Testis (tissue), 3 donors: ENCODE data around the gene ACSM5. TPM values are rescaled to one million over a fixed set of nuclear protein-coding genes. Genes with fewer than 3 reads are reported as not detected.

Experiments
- DNase-seq: peaks from one replicate; pipeline ENCODE4 v3.0.0-alpha.2; 2019
- H3K27ac ChIP-seq, 2 donors: fragments of 200-600 bp; sonication (generic); one replicate each; pipeline ENCODE4 v1.5.1; 2019
- H3K27me3 ChIP-seq: fragments of 200-600 bp; sonication (generic); one replicate; pipeline ENCODE4 v1.5.1; 2019
- H3K36me3 ChIP-seq: fragments of 200-600 bp; sonication (generic); one replicate; pipeline ENCODE4 v1.5.1; 2017; ENCODE audit warnings: low read depth; ENCODE audit errors: missing control alignments
- H3K4me1 ChIP-seq: fragments of 200-600 bp; sonication (generic); one replicate; pipeline ENCODE4 v1.5.1; 2019
- H3K4me3 ChIP-seq, 2 donors: fragments of 200-600 bp; sonication (generic); one replicate each; pipeline ENCODE4 v1.5.1; 2017 to 2019
- H3K9me3 ChIP-seq: fragments of 200-600 bp; sonication (generic); one replicate; pipeline ENCODE4 v1.5.1; 2017
- POLR2A ChIP-seq: fragments of 450-650 bp; IDR thresholded peaks from one replicate; pipeline ENCODE4 v1.6.1; 2017; ENCODE audit warnings: antibody characterized with exemption, mild to moderate bottlenecking, moderate library complexity
- WGBS, 2 donors: methylation state at CpG; one replicate each; pipeline ENCODE4 v1.1.5; 2018; 5-methylcytosine and 5-hydroxymethylcytosine counted together
- intact Hi-C: fragments of 100-400 bp; cut with DNase I; formaldehyde crosslinking; loops from one replicate; pipeline ENCODE4 v1.15.1; 2023; ENCODE audit warnings: low total_unique reads
- polyA plus RNA-seq: library from polyadenylated mRNA; stranded (reverse); fragments of 350-450 nt; fragmentation: Illumina TruSeq; extraction: RNeasy Lipid Tissue Mini Kit (QIAGEN cat#74804); gene quantifications from one replicate; pipeline ENCODE4 v1.2.3, GENCODE V29; 2014; ENCODE audit warnings: low read depth, low replicate concordance; ENCODE audit not compliant: insufficient read depth
- total RNA-seq, 2 donors: library from RNA; depleted of rRNA; stranded (reverse); fragments of >200 nt; gene quantifications; one replicate each; pipeline ENCODE4 v1.2.3, GENCODE V29; 2016
- TF ChIP-seq, protein P1 (sequence below), 3 experiments: fragments of 450-650 bp in 2 of 3; fragments of 200-600 bp in 1 of 3; sonication (generic) in 1 of 3; IDR thresholded peaks; one replicate each; pipeline ENCODE4 v1.5.1; 2016 to 2019; ENCODE audit warnings: antibody characterized with exemption in 3 of 3, mild to moderate bottlenecking in 2 of 3, moderate library complexity in 1 of 3

Gene ACSM5
- total and polyA plus RNA-seq, 3 donors from 2014 or later, result 2.4 to 5.6 (median 5.3) TPM

DNA sequence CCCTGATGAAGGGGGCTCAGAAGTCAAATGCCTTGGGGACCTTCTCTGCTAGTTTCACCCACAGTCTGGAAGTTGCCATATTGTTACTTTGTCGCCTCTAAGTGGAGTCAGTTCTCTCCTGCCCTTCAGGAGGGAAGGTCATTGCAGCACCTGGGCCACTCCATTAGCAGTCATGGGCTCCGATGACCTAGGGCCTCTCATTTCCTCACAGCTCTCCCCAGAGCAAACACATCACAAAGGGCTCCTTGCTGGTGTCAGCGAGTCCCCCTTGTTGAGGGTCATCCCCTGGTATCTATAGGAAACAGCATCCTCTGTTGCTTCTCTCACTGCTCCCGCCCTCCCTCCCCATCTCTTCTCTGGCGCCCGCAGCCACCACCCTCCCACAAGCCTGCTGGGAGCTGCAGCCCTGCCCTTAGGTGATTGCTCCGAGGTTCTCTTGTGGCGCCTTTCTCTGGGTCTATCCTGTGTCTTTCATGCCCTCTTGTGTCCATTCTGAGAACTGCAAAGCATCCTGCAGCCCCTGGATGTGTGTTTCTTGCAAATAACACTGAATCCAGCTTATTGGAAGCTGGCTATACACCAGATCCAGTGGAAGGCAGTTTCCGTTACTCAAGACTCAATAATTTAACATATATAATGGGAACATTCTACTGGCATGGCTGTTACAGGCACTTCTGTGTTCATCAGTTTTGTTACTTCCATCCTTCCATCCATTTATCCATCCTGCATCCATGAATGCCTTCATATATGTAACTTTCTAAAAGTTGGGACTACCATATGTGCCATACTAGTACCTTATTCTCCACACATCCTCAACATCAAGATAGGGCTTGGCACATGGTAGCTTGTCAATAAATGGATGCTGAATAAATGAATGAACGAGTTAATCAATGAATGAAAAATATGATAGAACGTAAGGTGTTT, 26.0 kb upstream of the ACSM5 start:
- intact Hi-C loops, result loop anchor here (10.0 kb wide), 1 partner anchor 479 kb away; no protein-coding TSS in a partner anchor
- peaks cover 6% of the 10 kb centered on the region for H3K4me1 ChIP-seq
- peak; percentile 84 for DNase-seq
- no peak overlapping the region for H3K4me3 ChIP-seq
- no peak overlapping the region for H3K27ac ChIP-seq
- no peaks in the 10 kb centered on the region for H3K36me3 ChIP-seq
- TF ChIP-seq, protein P1, sequence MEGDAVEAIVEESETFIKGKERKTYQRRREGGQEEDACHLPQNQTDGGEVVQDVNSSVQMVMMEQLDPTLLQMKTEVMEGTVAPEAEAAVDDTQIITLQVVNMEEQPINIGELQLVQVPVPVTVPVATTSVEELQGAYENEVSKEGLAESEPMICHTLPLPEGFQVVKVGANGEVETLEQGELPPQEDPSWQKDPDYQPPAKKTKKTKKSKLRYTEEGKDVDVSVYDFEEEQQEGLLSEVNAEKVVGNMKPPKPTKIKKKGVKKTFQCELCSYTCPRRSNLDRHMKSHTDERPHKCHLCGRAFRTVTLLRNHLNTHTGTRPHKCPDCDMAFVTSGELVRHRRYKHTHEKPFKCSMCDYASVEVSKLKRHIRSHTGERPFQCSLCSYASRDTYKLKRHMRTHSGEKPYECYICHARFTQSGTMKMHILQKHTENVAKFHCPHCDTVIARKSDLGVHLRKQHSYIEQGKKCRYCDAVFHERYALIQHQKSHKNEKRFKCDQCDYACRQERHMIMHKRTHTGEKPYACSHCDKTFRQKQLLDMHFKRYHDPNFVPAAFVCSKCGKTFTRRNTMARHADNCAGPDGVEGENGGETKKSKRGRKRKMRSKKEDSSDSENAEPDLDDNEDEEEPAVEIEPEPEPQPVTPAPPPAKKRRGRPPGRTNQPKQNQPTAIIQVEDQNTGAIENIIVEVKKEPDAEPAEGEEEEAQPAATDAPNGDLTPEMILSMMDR (IDR thresholded peaks at IDR 0.05), result peak; percentile 57 to 83 (median 76)
- no peak for TF ChIP-seq POLR2A
- H3K27me3 ChIP-seq, result no peaks in the 10 kb centered on the region
- 35 to 36% methylated on average over 9 to 11 of the region's 11 CpGs for WGBS, 2 donors
- H3K9me3 ChIP-seq, result no peaks in the 10 kb centered on the region

DNA sequence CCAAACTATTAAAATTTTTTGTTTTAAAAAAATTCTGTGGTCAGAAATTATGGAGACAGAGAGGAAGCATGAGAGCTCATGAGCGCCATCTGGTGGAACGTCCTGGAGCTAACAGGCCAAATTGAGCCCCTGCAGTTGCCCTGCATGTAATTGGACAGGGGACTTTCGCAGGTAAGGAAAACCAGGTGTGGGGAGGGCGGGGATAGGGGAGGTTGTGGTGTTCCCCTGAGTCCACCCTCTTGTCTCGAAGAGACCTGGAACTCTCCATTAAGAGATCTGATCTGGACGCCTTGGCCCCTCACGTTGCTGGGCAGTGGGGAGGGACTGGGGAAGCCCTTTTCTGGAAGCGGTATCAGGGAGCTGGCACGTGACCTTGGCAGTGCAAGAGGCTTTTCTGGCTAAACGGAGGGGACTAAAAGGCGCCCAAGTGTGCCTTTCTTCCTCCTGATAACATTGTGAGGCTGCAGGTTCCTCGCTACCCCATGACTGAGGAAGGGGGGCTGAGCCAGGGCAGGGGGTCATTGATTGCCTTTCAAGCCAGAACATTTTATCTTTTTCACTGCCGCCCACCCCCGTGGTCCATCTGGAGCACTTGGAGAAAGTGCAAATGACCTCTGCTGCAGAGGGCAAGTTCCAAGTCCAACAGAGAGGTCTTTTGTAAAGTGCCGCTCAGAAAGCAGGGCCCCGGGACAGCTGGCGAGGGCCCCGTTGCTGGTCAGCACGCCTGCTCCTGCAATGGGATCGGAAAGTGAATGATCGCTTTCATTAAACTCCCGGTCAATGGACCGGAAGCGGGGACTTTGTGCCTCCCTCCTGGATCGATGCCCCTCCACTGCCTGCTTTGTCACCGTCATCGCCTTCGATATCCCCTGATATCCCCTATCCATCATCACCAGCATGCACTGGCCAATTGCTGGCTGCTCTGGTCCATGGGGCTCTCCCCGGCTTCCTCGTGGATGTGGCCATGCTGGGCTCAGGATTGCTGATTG, 23.2 kb upstream of the ACSM5 start:
- H3K4me3 ChIP-seq, result no peak overlapping the region
- TF ChIP-seq, protein P1 (IDR thresholded peaks at IDR 0.05), result peak; percentile 60 to 87 (median 74)
- no peak for TF ChIP-seq POLR2A
- intact Hi-C loops, result loop anchor here (10.0 kb wide), 1 partner anchor 481 kb away; no protein-coding TSS in a partner anchor
- H3K4me1 ChIP-seq, result peaks cover 6% of the 10 kb centered on the region
- no peaks in the 10 kb centered on the region for H3K9me3 ChIP-seq
- 14 to 15% methylated on average over 24 to 30 of the region's 30 CpGs for WGBS, 2 donors
- no peaks in the 10 kb centered on the region for H3K27me3 ChIP-seq
- H3K36me3 ChIP-seq, result no peaks in the 10 kb centered on the region
- H3K27ac ChIP-seq, result no peak overlapping the region
- peak; percentile 83 for DNase-seq

DNA sequence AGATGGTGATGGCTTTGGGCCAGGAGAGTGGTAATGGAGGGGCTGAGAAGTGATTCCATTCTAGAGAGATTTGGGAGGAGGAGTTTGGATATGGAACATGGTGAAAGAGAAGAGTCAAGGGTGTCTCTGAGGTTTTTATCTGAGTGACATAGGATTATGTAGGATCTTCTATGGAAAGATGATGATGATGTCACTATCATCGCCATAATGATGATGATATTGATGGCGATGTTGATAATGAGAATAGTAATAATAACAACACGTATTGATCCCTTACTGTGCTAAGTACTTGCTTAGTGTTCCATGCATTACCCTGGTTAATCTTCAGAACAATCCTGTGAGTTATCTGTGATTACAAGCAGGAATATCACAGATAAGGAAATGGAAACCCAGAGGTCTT, 21.4 kb upstream of the ACSM5 start:
- no peak for DNase-seq
- 92 to 97% methylated on average over 3 of the region's 3 CpGs for WGBS, 2 donors
- TF ChIP-seq POLR2A, result no peak
- TF ChIP-seq, protein P1 (IDR thresholded peaks at IDR 0.05), result no peak
- no peaks in the 10 kb centered on the region for H3K9me3 ChIP-seq
- no peaks in the 10 kb centered on the region for H3K27me3 ChIP-seq
- no peak overlapping the region for H3K27ac ChIP-seq
- H3K4me1 ChIP-seq, result peaks cover 6% of the 10 kb centered on the region
- H3K4me3 ChIP-seq, result no peak overlapping the region
- H3K36me3 ChIP-seq, result no peaks in the 10 kb centered on the region
- intact Hi-C loops, result loop anchor here (10.0 kb wide), 1 partner anchor 483 kb away; no protein-coding TSS in a partner anchor

DNA sequence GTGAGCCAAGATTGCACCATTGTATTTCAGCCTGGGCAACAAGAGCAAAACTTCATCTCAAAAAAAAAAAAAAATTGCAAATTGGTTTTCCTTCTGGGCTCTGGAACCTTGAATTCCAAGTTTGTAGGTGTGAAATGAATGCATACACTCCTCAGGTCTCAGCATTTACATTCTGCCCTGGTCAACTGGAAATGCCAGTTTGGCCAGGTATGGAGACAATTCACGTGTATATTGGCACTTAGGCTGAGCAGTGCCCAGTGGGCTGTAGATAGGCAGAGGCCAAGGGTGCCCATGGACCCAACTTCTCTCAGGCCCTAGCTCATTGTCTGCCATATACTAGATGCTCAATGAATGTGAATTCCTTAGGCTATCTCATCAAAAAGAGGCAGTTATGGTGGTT, 20.5 kb upstream of the ACSM5 start:
- DNase-seq, result no peak
- no peak overlapping the region for H3K27ac ChIP-seq
- no peak for TF ChIP-seq POLR2A
- TF ChIP-seq, protein P1 (IDR thresholded peaks at IDR 0.05), result no peak
- H3K27me3 ChIP-seq, result no peaks in the 10 kb centered on the region
- H3K36me3 ChIP-seq, result no peaks in the 10 kb centered on the region
- 73 to 86% methylated on average over 1 of the region's 1 CpG for WGBS, 2 donors
- intact Hi-C loops, result loop anchor here (10.0 kb wide), 1 partner anchor 484 kb away; no protein-coding TSS in a partner anchor
- H3K4me1 ChIP-seq, result peaks cover 8% of the 10 kb centered on the region
- H3K9me3 ChIP-seq, result no peaks in the 10 kb centered on the region
- H3K4me3 ChIP-seq, result no peak overlapping the region
